Peyer's patch (tissue), 4 donors: Measurements from ENCODE around the gene CEBPG. TPM values are rescaled to one million over a fixed set of nuclear protein-coding genes. Genes with fewer than 3 reads are reported as not detected.

Source experiments
- DNase-seq, 3 donors: peaks; one replicate each; pipeline ENCODE4 v3.0.0-alpha.2; 2017 to 2019
- H3K27ac ChIP-seq, 4 donors: fragments of 200-600 bp; sonication (generic); one replicate each; pipeline ENCODE4 v1.5.1; 2016 to 2019
- H3K27me3 ChIP-seq, 2 donors: fragments of 200-600 bp; sonication (generic); one replicate each; pipeline ENCODE4 v1.5.1; 2019
- H3K36me3 ChIP-seq, 3 donors: fragments of 200-600 bp; sonication (generic); one replicate each; pipeline ENCODE4 v1.5.1; 2016 to 2019
- H3K4me1 ChIP-seq, 4 donors: fragments of 200-600 bp; sonication (generic); one replicate each; pipeline ENCODE4 v1.5.1; 2016 to 2019
- H3K4me3 ChIP-seq, 4 donors: fragments of 200-600 bp; sonication (generic); 1 replicate in 3 of 4; 2 replicates in 1 of 4; pipeline ENCODE4 v1.5.1; 2016 to 2019; ENCODE audit warnings: mild to moderate bottlenecking in 1 of 4
- H3K9me3 ChIP-seq, 4 donors: fragments of 200-600 bp; sonication (generic); one replicate each; pipeline ENCODE4 v1.5.1; 2016 to 2019; ENCODE audit warnings: mild to moderate bottlenecking in 1 of 4
- POLR2A ChIP-seq, 2 donors: fragments of 450-650 bp; IDR thresholded peaks; one replicate each; pipeline ENCODE4 v1.5.1; 2017; ENCODE audit warnings: antibody characterized with exemption in 2 of 2, mild to moderate bottlenecking in 2 of 2, moderate library complexity in 2 of 2
- total RNA-seq, 4 donors: library from RNA; depleted of rRNA; stranded (reverse); fragments of >200 nt; gene quantifications; one replicate each; pipeline ENCODE4 v1.1.0, GENCODE V29; 2016
- TF ChIP-seq, protein P1 (sequence below), 6 experiments: fragments of 450-650 bp in 4 of 6; fragments of 200-600 bp in 2 of 6; sonication (generic) in 1 of 6; IDR thresholded peaks; one replicate each; pipeline ENCODE4 v1.5.1; 2017 to 2019; ENCODE audit warnings: antibody characterized with exemption in 6 of 6, mild to moderate bottlenecking in 3 of 6, moderate library complexity in 1 of 6

Gene CEBPG
- total RNA-seq, 4 donors from 2014 or later = 33.0 to 75.5 (median 50.5) TPM

DNA sequence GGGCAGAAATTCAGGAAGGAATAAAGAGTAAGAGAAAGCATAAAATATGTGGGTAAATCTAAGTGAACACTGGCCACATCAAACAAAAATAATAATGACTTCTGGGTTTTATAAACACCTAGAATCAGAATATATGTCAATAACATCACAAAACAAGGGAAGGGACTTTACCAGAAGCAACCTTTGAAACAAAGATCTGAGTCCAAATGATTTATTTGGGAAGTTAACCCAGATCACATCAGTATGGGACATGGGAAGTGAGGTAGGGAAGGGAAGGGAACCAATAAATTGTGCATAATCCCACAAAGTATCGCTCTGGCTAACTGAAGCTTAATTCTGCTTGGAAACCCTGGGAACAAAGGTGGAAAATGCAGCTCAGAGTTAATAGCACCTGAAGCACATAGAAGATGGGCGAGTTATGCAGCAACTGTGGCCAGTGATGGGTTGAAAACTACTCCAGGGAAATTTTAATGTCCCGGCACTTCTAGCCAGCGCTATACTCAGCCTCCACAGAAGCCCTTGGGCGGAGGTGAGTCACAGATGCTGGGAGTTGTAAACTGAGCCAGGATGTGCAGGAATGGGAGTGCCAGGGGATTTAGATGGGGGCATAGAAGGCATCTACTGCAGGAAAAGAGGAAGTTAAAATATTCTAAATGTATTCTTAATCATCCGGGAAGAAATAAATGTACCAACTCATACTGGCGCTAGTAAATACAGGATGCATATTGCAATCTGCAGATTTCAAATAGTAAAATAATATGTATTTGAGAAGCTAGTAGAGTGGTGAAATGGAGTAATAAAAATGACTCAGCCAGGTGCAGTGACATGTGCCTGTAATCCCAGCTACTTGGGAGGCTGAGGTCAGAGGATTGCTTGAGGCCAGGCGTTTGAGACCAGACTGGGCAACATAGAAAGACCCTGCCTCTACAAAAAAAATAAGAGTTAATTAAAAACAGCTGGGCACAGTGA is 34.2 kb upstream of the CEBPG start:
- DNase-seq = peak in 1 of 3 donors; percentile 60
- Histone ChIP-seq H3K36me3 (no peaks in the 10 kb centered on the region), H3K4me3 (no peak overlapping the region), H3K27ac (peak overlapping the region in 1 of 4 donors; percentile 10), H3K9me3 (no peaks in the 10 kb centered on the region), H3K27me3 (no peaks in the 10 kb centered on the region), H3K4me1 (no peaks in the 10 kb centered on the region)
- TF ChIP-seq, protein P1, sequence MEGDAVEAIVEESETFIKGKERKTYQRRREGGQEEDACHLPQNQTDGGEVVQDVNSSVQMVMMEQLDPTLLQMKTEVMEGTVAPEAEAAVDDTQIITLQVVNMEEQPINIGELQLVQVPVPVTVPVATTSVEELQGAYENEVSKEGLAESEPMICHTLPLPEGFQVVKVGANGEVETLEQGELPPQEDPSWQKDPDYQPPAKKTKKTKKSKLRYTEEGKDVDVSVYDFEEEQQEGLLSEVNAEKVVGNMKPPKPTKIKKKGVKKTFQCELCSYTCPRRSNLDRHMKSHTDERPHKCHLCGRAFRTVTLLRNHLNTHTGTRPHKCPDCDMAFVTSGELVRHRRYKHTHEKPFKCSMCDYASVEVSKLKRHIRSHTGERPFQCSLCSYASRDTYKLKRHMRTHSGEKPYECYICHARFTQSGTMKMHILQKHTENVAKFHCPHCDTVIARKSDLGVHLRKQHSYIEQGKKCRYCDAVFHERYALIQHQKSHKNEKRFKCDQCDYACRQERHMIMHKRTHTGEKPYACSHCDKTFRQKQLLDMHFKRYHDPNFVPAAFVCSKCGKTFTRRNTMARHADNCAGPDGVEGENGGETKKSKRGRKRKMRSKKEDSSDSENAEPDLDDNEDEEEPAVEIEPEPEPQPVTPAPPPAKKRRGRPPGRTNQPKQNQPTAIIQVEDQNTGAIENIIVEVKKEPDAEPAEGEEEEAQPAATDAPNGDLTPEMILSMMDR (IDR thresholded peaks at IDR 0.05) = no peak

DNA sequence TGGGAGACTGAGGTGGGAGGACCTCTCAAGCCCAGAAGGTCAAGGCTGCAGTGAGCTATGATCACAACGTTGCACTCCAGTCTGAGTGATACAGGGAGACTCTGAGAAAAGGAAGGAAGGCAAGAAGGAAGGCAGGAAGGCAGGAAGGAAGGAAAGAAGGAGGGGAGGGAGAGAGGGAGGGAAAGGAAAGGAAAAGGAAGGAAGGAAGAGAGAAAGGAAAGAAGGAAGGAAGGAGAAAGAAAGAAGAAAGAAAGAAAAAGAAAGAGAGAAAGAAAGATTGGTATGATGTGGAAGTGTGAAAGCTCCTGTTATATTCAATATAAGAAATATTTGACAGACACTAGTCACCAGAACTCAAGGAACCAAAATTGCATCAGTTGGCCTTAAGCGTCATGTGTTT is 32.5 kb upstream of the CEBPG start:
- Histone ChIP-seq H3K9me3 (no peaks in the 10 kb centered on the region), H3K36me3 (no peaks in the 10 kb centered on the region), H3K4me3 (no peak overlapping the region), H3K4me1 (no peaks in the 10 kb centered on the region), H3K27ac (no peak overlapping the region), H3K27me3 (no peaks in the 10 kb centered on the region)
- TF ChIP-seq, protein P1 (IDR thresholded peaks at IDR 0.05) = no peak
- TF ChIP-seq POLR2A (IDR thresholded peaks at IDR 0.05) = no peak
- DNase-seq = no peak

DNA sequence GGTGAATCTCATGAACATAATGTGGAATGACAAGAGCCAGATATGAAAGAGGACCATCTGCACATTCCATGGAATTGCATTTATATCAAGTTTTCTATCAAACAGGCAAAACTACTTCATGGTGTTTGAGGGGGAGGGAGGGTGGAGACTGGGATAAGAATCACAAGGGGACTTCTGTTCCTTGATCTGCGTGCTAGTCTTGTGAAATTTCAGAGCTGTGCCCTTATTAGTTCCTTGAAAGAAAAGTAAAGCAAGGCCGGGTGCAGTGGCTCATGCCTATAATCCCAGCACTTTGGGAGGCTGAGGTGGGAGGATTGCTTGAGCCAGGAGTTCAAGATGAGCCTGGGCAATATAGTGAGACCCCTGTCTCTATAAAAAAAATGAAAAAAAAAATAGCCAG is 30.2 kb upstream of the CEBPG start:
- DNase-seq = no peak
- Histone ChIP-seq H3K27me3 (no peaks in the 10 kb centered on the region), H3K27ac (no peak overlapping the region)

DNA sequence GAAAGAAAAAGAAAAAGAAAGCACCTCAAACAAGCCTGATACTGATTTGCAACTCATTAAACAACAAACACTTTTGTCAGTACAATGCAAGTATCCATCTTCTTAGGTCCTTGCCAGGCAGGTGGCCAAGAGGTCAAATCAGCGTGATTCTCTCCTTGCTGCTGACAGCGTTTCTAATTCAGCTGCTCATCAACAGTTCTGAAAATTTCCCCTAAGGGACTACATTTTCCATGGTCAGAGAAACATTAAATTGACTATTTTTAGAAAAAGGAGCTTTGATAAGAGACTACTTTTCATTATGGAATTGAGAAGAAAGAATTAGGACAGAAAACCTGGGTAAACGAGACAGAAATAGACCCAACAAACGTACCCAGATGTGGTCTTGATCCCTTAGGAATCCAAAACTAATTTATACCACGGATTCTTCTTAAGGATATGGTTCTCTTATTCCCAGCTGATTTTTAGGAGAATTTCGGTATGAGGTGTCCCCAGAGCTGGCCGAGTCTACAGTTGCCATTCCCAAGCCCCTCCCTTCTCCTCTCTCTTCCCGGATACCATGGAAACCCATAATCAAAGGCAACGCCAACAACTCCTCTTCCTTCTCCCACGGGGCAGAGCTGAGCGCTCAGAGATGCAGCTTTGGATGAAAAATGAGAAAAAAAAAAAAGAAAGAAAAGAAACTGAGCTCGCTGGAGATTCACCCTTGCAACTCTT is 29.5 kb upstream of the CEBPG start:
- Histone ChIP-seq H3K36me3 (no peaks in the 10 kb centered on the region), H3K27ac (no peak overlapping the region), H3K27me3 (no peaks in the 10 kb centered on the region), H3K4me3 (no peak overlapping the region), H3K4me1 (no peaks in the 10 kb centered on the region), H3K9me3 (no peaks in the 10 kb centered on the region)
- TF ChIP-seq POLR2A (IDR thresholded peaks at IDR 0.05) = no peak
- TF ChIP-seq, protein P1 (IDR thresholded peaks at IDR 0.05) = no peak
- DNase-seq = no peak

More for the DNA sequence above, 30.2 kb upstream of the CEBPG start:
- Histone ChIP-seq H3K36me3 (no peaks in the 10 kb centered on the region), H3K9me3 (no peaks in the 10 kb centered on the region), H3K4me1 (no peaks in the 10 kb centered on the region), H3K4me3 (no peak overlapping the region)
- TF ChIP-seq POLR2A (IDR thresholded peaks at IDR 0.05) = no peak

DNA sequence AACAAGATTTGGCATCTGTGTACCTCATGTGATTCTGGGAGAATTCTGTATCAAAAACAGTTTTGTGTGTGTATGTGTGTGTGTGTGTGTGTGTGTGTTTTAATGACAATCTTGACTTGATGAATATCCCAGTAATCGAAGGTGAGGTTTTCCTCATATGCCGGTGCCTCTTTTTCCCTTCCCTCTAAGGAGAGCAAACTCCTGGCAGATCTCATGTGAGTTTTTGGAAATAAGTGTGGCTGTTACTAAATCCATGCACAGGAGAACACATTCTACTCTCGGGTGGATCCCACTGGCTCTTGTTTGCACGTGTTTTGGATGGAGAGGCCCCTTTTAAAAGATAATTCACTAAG is 29.0 kb upstream of the CEBPG start:
- no peak for TF ChIP-seq POLR2A (IDR thresholded peaks at IDR 0.05)
- TF ChIP-seq, protein P1 (IDR thresholded peaks at IDR 0.05) = no peak
- Histone ChIP-seq H3K9me3 (no peaks in the 10 kb centered on the region), H3K36me3 (no peaks in the 10 kb centered on the region), H3K4me1 (no peaks in the 10 kb centered on the region), H3K27me3 (no peaks in the 10 kb centered on the region), H3K27ac (no peak overlapping the region), H3K4me3 (no peak overlapping the region)
- DNase-seq = no peak

DNA sequence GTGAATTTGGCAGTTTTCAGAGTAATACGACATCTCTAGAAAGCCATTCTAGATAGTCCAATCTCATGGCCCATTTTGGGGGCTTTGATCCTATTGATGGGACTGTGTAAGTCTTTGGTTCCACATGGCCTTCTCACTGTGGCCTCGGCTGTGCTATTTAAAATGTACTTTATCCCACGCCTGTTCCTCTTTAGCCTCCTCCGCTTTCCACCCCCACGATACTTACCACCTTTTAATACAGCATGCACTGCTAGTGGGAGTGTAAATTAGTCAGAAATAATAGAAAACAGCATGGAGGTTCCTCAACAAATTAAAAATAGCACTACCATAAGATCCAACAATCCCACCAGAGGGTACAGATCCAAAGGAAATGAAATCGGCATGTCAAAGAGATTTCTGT is 28.3 kb upstream of the CEBPG start:
- H3K4me1 ChIP-seq = no peaks in the 10 kb centered on the region
- DNase-seq = no peak
- H3K9me3 ChIP-seq = no peaks in the 10 kb centered on the region
- H3K4me3 ChIP-seq = no peak overlapping the region
- no peaks in the 10 kb centered on the region for H3K27me3 ChIP-seq
- H3K27ac ChIP-seq = no peak overlapping the region
- H3K36me3 ChIP-seq = no peaks in the 10 kb centered on the region
- TF ChIP-seq, protein P1 (IDR thresholded peaks at IDR 0.05) = no peak
- TF ChIP-seq POLR2A (IDR thresholded peaks at IDR 0.05) = no peak
